ENCODE data around the gene PRM3. TPM values are rescaled to one million over a fixed set of nuclear protein-coding genes. Genes with fewer than 3 reads are reported as not detected.

PRM3 gene
- total and polyA plus RNA-seq, 4 experiments from 2014 or later, result not detected

GRCh38 chr16:11225677-11226549, 47.5 kb downstream of the PRM3 start:
- Mint-ChIP-seq H3K9me3 (peaks cover 0 to 4% (median 0%) of the 10 kb centered on the region in 8 donors), H3K27me3 (no peaks in the 10 kb centered on the region), H3K4me1 (peaks cover 29 to 66% (median 48%) of the 10 kb centered on the region in 4 donors), H3K27ac (peak overlapping the region; percentile 92 to 99 (median 98)), H3K36me3 (no peaks in the 10 kb centered on the region), H3K4me3 (peak overlapping the region; percentile 70 to 92 (median 80))
- ChIA-PET CTCF (ENCODE audit: partially characterized antibody) (interaction anchor here (0.9 to 3.7 kb wide), 7 partner anchors 11 to 242 kb away, joined by 5 to 69 read pairs (median 6); partner anchors contain the start of gene SOCS1), POLR2A (ENCODE audit: partially characterized antibody) (interaction anchor here (0.9 to 6.0 kb wide), 9 partner anchors 8 to 262 kb away, joined by 3 to 283 read pairs (median 5); partner anchors contain the start of gene SOCS1)
- intact Hi-C loops (cut with micrococcal nuclease), result loop anchor here (1.0 kb wide), 2 partner anchors 7 to 29 kb away; no protein-coding TSS in a partner anchor
- DNase-seq, result no peak
- H3K27ac ChIP-seq (ENCODE audit: low read depth, low read length), result peak overlapping the region; percentile 75
- no peaks in the 10 kb centered on the region for H3K27me3 ChIP-seq (ENCODE audit: insufficient read depth, low read length)
- no peaks in the 10 kb centered on the region for H3K36me3 ChIP-seq (ENCODE audit: insufficient read depth, low read length)
- peaks cover 47% of the 10 kb centered on the region for H3K4me1 ChIP-seq (ENCODE audit: insufficient read depth, low read length)
- H3K4me3 ChIP-seq (ENCODE audit: low read length in 2 of 2), result peak overlapping the region; percentile 48 to 56
- H3K9me3 ChIP-seq (ENCODE audit: control insufficient read depth in 1 of 2, low read length in 2 of 2), result no peaks in the 10 kb centered on the region

- ChIA-PET POLR2A (ENCODE audit: partially characterized antibody) (interaction anchor here (0.7 to 6.0 kb wide), 13 partner anchors 9 to 517 kb away, joined by 3 to 283 read pairs (median 4); partner anchors contain the start of genes SOCS1 and TXNDC11), CTCF (ENCODE audit: partially characterized antibody) (interaction anchor here (0.7 to 3.7 kb wide), 10 partner anchors 8 to 260 kb away, joined by 3 to 69 read pairs (median 6); partner anchors contain the start of gene SOCS1)
- DNase-seq, result peak; percentile 76 to 86 (median 83)
- intact Hi-C loops (cut with micrococcal nuclease), result loop anchor here (1.0 kb wide), 2 partner anchors 8 to 30 kb away; no protein-coding TSS in a partner anchor
- Mint-ChIP-seq H3K4me3 (peak overlapping the region; percentile 70 to 92 (median 80)), H3K27ac (peak overlapping the region; percentile 92 to 99 (median 98)), H3K36me3 (no peaks in the 10 kb centered on the region), H3K27me3 (no peaks in the 10 kb centered on the region), H3K9me3 (peaks cover 0 to 4% (median 0%) of the 10 kb centered on the region in 8 donors), H3K4me1 (peaks cover 29 to 64% (median 45%) of the 10 kb centered on the region in 4 donors)
- Histone ChIP-seq H3K27ac (ENCODE audit: low read depth, low read length) (peak overlapping the region; percentile 75), H3K27me3 (ENCODE audit: insufficient read depth, low read length) (no peaks in the 10 kb centered on the region), H3K4me1 (ENCODE audit: insufficient read depth, low read length) (peaks cover 46% of the 10 kb centered on the region), H3K9me3 (ENCODE audit: control insufficient read depth in 1 of 2, low read length in 2 of 2) (no peaks in the 10 kb centered on the region), H3K4me3 (ENCODE audit: low read length in 2 of 2) (peak overlapping the region; percentile 48 to 56), H3K36me3 (ENCODE audit: insufficient read depth, low read length) (no peaks in the 10 kb centered on the region)
These were observed 48.3 kb downstream of the PRM3 start for GRCh38 chr16:11224894-11225676.

GRCh38 chr16:11224096-11224893, 49.1 kb downstream of the PRM3 start:
- Mint-ChIP-seq H3K4me1 (peaks cover 27 to 60% (median 43%) of the 10 kb centered on the region in 4 donors), H3K4me3 (peak overlapping the region; percentile 70 to 92 (median 80)), H3K27me3 (no peaks in the 10 kb centered on the region), H3K27ac (peak overlapping the region; percentile 92 to 99 (median 98)), H3K36me3 (no peaks in the 10 kb centered on the region), H3K9me3 (peaks cover 0 to 2% (median 0%) of the 10 kb centered on the region in 8 donors)
- Histone ChIP-seq H3K27ac (ENCODE audit: low read depth, low read length) (peak overlapping the region; percentile 75), H3K36me3 (ENCODE audit: insufficient read depth, low read length) (no peaks in the 10 kb centered on the region), H3K9me3 (ENCODE audit: control insufficient read depth in 1 of 2, low read length in 2 of 2) (no peaks in the 10 kb centered on the region), H3K4me1 (ENCODE audit: insufficient read depth, low read length) (peaks cover 41% of the 10 kb centered on the region), H3K27me3 (ENCODE audit: insufficient read depth, low read length) (no peaks in the 10 kb centered on the region), H3K4me3 (ENCODE audit: low read length in 2 of 2) (peak overlapping the region in 1 of 2 donors; percentile 56)
- ChIA-PET POLR2A (ENCODE audit: partially characterized antibody) (interaction anchor here (0.7 to 6.0 kb wide), 12 partner anchors 9 to 518 kb away, joined by 3 to 283 read pairs (median 4); partner anchors contain the start of genes SOCS1 and TXNDC11), CTCF (ENCODE audit: partially characterized antibody) (interaction anchor here (0.7 to 3.7 kb wide), 10 partner anchors 9 to 259 kb away, joined by 3 to 69 read pairs (median 6); partner anchors contain the start of gene SOCS1)
- intact Hi-C loops (cut with micrococcal nuclease), result no loop called here
- peak; percentile 59 to 72 (median 63) for DNase-seq

Small RNA genes within 50 kb of the gene (microRNA-seq; reads per million reads assigned to microRNA genes)
- gene MIR548H2 (ENCODE audit: borderline microRNAs expressed, borderline number of aligned reads, borderline replicate concordance), result not detected

Other genes starting within 250 kb of the PRM3 start
- 10 to 100 TPM; 14.7 to 16.7 TPM for gene SOCS1, start 17.4 kb downstream of the PRM3 start, total RNA-seq
- 10 to 100 TPM; 17.6 to 37.8 TPM for gene SOCS1, start 17.4 kb downstream of the PRM3 start, polyA plus RNA-seq
- not detected for gene TNP2, start 4.3 kb downstream of the PRM3 start, total RNA-seq
- gene TNP2, start 4.3 kb downstream of the PRM3 start, polyA plus RNA-seq, result not detected
- not detected for gene PRM2, start 2.9 kb upstream of the PRM3 start, total RNA-seq
- gene PRM2, start 2.9 kb upstream of the PRM3 start, polyA plus RNA-seq, result not detected
- gene PRM1, start 7.7 kb upstream of the PRM3 start, total RNA-seq, result not detected
- not detected for gene PRM1, start 7.7 kb upstream of the PRM3 start, polyA plus RNA-seq
- 1 to 10 TPM; 1.5 to 1.8 TPM for gene RMI2, start 71.8 kb upstream of the PRM3 start, total RNA-seq
- gene RMI2, start 71.8 kb upstream of the PRM3 start, polyA plus RNA-seq, result 1 to 10 TPM; 1.5 to 4.0 TPM

All from CD4-positive, alpha-beta memory T cell (primary cell).